Transverse colon (tissue), 3 donors: ENCODE data around the gene DARS1.

Source experiments
- EP300 ChIP-seq: sonication (generic); formaldehyde crosslinking; IDR thresholded peaks from one replicate; pipeline ENCODE4 v1.6.1; 2017; ENCODE audit warnings: antibody characterized with exemption, low read depth
- POLR2A ChIP-seq: fragments of 450-650 bp; IDR thresholded peaks from one replicate; pipeline ENCODE4 v1.6.1; 2016; ENCODE audit warnings: antibody characterized with exemption, mild to moderate bottlenecking, moderate library complexity
- TF ChIP-seq, protein P1 (sequence below), 5 experiments: fragments of 200-600 bp in 3 of 5; fragments of 450-650 bp in 2 of 5; sonication (generic) in 3 of 5; IDR thresholded peaks; 1 replicate in 2 of 5; 2 replicates in 3 of 5; pipeline ENCODE4 v1.5.1; 2016 to 2017; ENCODE audit warnings: antibody characterized with exemption in 5 of 5, inconsistent platforms in 3 of 5, mild to moderate bottlenecking in 2 of 5, moderate library complexity in 1 of 5

DNA sequence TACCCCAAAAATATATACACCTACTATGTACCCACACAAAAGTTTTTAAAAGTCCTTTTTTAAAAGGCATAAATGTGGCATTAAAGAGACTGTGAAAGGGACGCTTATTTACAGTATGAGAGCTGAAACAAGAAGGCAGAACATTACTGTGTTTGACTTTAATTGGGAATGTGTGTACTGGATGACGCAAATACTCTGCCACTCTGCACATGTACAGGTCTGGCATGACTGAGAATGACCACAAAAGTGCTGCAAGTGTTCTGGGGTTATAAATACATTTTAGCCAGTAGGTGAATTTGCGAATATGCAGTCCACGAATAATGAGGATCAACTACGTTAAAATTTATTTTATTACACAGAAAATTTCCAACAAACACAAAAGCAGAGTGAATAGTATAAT, 11.4 kb downstream of the DARS1 start:
- TF ChIP-seq, protein P1, sequence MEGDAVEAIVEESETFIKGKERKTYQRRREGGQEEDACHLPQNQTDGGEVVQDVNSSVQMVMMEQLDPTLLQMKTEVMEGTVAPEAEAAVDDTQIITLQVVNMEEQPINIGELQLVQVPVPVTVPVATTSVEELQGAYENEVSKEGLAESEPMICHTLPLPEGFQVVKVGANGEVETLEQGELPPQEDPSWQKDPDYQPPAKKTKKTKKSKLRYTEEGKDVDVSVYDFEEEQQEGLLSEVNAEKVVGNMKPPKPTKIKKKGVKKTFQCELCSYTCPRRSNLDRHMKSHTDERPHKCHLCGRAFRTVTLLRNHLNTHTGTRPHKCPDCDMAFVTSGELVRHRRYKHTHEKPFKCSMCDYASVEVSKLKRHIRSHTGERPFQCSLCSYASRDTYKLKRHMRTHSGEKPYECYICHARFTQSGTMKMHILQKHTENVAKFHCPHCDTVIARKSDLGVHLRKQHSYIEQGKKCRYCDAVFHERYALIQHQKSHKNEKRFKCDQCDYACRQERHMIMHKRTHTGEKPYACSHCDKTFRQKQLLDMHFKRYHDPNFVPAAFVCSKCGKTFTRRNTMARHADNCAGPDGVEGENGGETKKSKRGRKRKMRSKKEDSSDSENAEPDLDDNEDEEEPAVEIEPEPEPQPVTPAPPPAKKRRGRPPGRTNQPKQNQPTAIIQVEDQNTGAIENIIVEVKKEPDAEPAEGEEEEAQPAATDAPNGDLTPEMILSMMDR (IDR thresholded peaks at IDR 0.05) = no peak
- TF ChIP-seq EP300 (no peak), POLR2A (no peak)
